ENCODE data around the gene DUS1L.
"Not testable (repeated sequence)": the region's sequence is repeated elsewhere in the genome, so short reads cannot be mapped to it uniquely, and the experiment has no call there.

The DUS1L gene

GRCh38 chr17:82038796-82039409, 26.7 kb downstream of the DUS1L start:
- not testable (repeated sequence) for DNase-seq

- no peak for DNase-seq
Measured at GRCh38 chr17:82037889-82038195, 27.8 kb downstream of the DUS1L start.

GRCh38 chr17:82037092-82037888, 28.3 kb downstream of the DUS1L start, which contains the start of gene DCXR:
Gene DCXR, minus strand, starts transcription at chr17:82037697. Its CDS starts 15 bp downstream, at chr17:82037682.
- peak; percentile 98 for DNase-seq

GRCh38 chr17:82036634-82037091, 28.9 kb downstream of the DUS1L start:
- DNase-seq: no peak

- DNase-seq: no peak
Measured at GRCh38 chr17:82035956-82036633, 29.5 kb downstream of the DUS1L start.

- DNase-seq: no peak
Measured at GRCh38 chr17:82035488-82035887, 30.1 kb downstream of the DUS1L start.

GRCh38 chr17:82034371-82035011, 31.1 kb downstream of the DUS1L start:
- no peak for DNase-seq

- DNase-seq: no peak
Measured at GRCh38 chr17:82033359-82034085, 32.1 kb downstream of the DUS1L start.

GRCh38 chr17:82031885-82032627, 33.5 kb downstream of the DUS1L start:
- DNase-seq: no peak

- peak in 1 of 2 experiments; percentile 65 for DNase-seq
Measured at GRCh38 chr17:82031303-82031884, 34.2 kb downstream of the DUS1L start, which contains the start of gene RAC3. Gene RAC3, plus strand, starts transcription at chr17:82031678. Its CDS starts 84 bp downstream, at chr17:82031762.

GRCh38 chr17:82030470-82031302, 34.9 kb downstream of the DUS1L start:
- DNase-seq: peak; percentile 47 to 87

GRCh38 chr17:82029990-82030469, 35.6 kb downstream of the DUS1L start:
- DNase-seq: no peak

GRCh38 chr17:82029391-82029790, 36.2 kb downstream of the DUS1L start:
- DNase-seq: peak; percentile 38 to 93

- DNase-seq: no peak
Measured at GRCh38 chr17:82028966-82029365, 36.6 kb downstream of the DUS1L start.

GRCh38 chr17:82028246-82028645, 37.4 kb downstream of the DUS1L start:
- no peak for DNase-seq

- DNase-seq: no peak
Measured at GRCh38 chr17:82025401-82026107, 40.0 kb downstream of the DUS1L start.

GRCh38 chr17:82024859-82025258, 40.7 kb downstream of the DUS1L start:
- no peak for DNase-seq

- DNase-seq: no peak
Measured at GRCh38 chr17:82023447-82024241, 42.0 kb downstream of the DUS1L start.
